Activated naive CD8-positive, alpha-beta T cell treated with anti-CD3 and anti-CD28 coated beads, Interleukin-2, amount 10 ng/mL, durations not matched to agents 7 days and 5 days (primary cell): ENCODE data around the gene ABCD3. TPM values are rescaled to one million over a fixed set of nuclear protein-coding genes. Genes with fewer than 3 reads are reported as not detected.

Experiments used
- ATAC-seq: fragments of 150-1000 bp; cut with Tn5 transposase; one replicate; pipeline ENCODE4 v1.10.0; 2021; ENCODE audit warnings: low read depth, moderate library complexity
- POLR2A ChIA-PET: fragments of 350-600 bp; sonication (Branson Sonifier 250); formaldehyde crosslinking; loops from one replicate; lab custom pipeline; 2021; ENCODE audit warnings: antibody characterized with exemption; lab: Charles Lee
- DNase-seq: peaks from one replicate; pipeline ENCODE4 v3.0.0; 2021
- H3K27ac Mint-ChIP-seq: one replicate; pipeline ENCODE4 v1.8.0; 2022; ENCODE audit warnings: mild to moderate bottlenecking, mixed read lengths
- H3K27me3 Mint-ChIP-seq: one replicate; pipeline ENCODE4 v1.8.0; 2022; ENCODE audit warnings: mild to moderate bottlenecking, moderate library complexity, mixed read lengths
- H3K36me3 Mint-ChIP-seq: one replicate; pipeline ENCODE4 v1.8.0; 2021; ENCODE audit warnings: mild to moderate bottlenecking, mixed read lengths
- H3K4me1 Mint-ChIP-seq: one replicate; pipeline ENCODE4 v1.8.0; 2021; ENCODE audit warnings: mixed read lengths
- H3K4me3 Mint-ChIP-seq: one replicate; pipeline ENCODE4 v1.8.0; 2022; ENCODE audit warnings: mild to moderate bottlenecking, moderate library complexity, mixed read lengths
- H3K9me3 Mint-ChIP-seq: one replicate; pipeline ENCODE4 v1.8.0; 2021; ENCODE audit warnings: mixed read lengths
- total RNA-seq, 2 experiments: library from RNA; stranded (reverse); gene quantifications; one replicate each; pipeline ENCODE4 v1.2.3, GENCODE V29; 2021

The ABCD3 gene
- total RNA-seq, 2 experiments from 2014 or later = 22.6 to 26.0 TPM

- DNase-seq = no peak
- H3K27ac Mint-ChIP-seq = no peak overlapping the region
- POLR2A ChIA-PET = no interaction called here
- H3K4me1 Mint-ChIP-seq = no peaks in the 10 kb centered on the region
- no peak overlapping the region for H3K4me3 Mint-ChIP-seq
- no peak for ATAC-seq
- peaks cover 10% of the 10 kb centered on the region for H3K27me3 Mint-ChIP-seq
- H3K36me3 Mint-ChIP-seq = no peaks in the 10 kb centered on the region
- peaks cover 5% of the 10 kb centered on the region for H3K9me3 Mint-ChIP-seq
Observed at GRCh38 chr1:94395748-94396309, 22.4 kb upstream of the ABCD3 start.

- DNase-seq (no peak), ATAC-seq (no peak)
- H3K36me3 Mint-ChIP-seq = no peaks in the 10 kb centered on the region
- no peak overlapping the region for H3K4me3 Mint-ChIP-seq
- peaks cover 10% of the 10 kb centered on the region for H3K27me3 Mint-ChIP-seq
- H3K4me1 Mint-ChIP-seq = no peaks in the 10 kb centered on the region
- H3K27ac Mint-ChIP-seq = no peak overlapping the region
- POLR2A ChIA-PET = no interaction called here
- H3K9me3 Mint-ChIP-seq = peaks cover 2% of the 10 kb centered on the region
Observed at GRCh38 chr1:94396356-94397010, 21.7 kb upstream of the ABCD3 start.

- ATAC-seq = no peak
- H3K36me3 Mint-ChIP-seq = no peaks in the 10 kb centered on the region
- DNase-seq = no peak
- H3K9me3 Mint-ChIP-seq = no peaks in the 10 kb centered on the region
- H3K4me1 Mint-ChIP-seq = no peaks in the 10 kb centered on the region
- POLR2A ChIA-PET = no interaction called here
- peaks cover 14% of the 10 kb centered on the region for H3K27me3 Mint-ChIP-seq
- H3K27ac Mint-ChIP-seq = no peak overlapping the region
- no peak overlapping the region for H3K4me3 Mint-ChIP-seq
Observed at GRCh38 chr1:94398356-94398755, 19.8 kb upstream of the ABCD3 start.

- Mint-ChIP-seq H3K36me3 (no peaks in the 10 kb centered on the region), H3K27me3 (peaks cover 14% of the 10 kb centered on the region), H3K4me3 (no peak overlapping the region), H3K9me3 (no peaks in the 10 kb centered on the region), H3K27ac (no peak overlapping the region), H3K4me1 (no peaks in the 10 kb centered on the region)
- DNase-seq (no peak), ATAC-seq (no peak)
- POLR2A ChIA-PET = no interaction called here
Observed at GRCh38 chr1:94399453-94399852, 18.7 kb upstream of the ABCD3 start.

GRCh38 chr1:94401206-94401605 is 17.0 kb upstream of the ABCD3 start:
- H3K4me3 Mint-ChIP-seq = no peak overlapping the region
- no peaks in the 10 kb centered on the region for H3K9me3 Mint-ChIP-seq
- H3K27me3 Mint-ChIP-seq = peaks cover 14% of the 10 kb centered on the region
- no peaks in the 10 kb centered on the region for H3K4me1 Mint-ChIP-seq
- POLR2A ChIA-PET = no interaction called here
- no peaks in the 10 kb centered on the region for H3K36me3 Mint-ChIP-seq
- DNase-seq (no peak), ATAC-seq (no peak)
- no peak overlapping the region for H3K27ac Mint-ChIP-seq

- no peak for DNase-seq
- no peak for ATAC-seq
- Mint-ChIP-seq H3K27me3 (peaks cover 12% of the 10 kb centered on the region), H3K9me3 (no peaks in the 10 kb centered on the region), H3K27ac (no peak overlapping the region), H3K4me3 (no peak overlapping the region), H3K36me3 (no peaks in the 10 kb centered on the region), H3K4me1 (no peaks in the 10 kb centered on the region)
- POLR2A ChIA-PET = no interaction called here
Observed at GRCh38 chr1:94406446-94406845, 11.7 kb upstream of the ABCD3 start.

- Mint-ChIP-seq H3K4me1 (no peaks in the 10 kb centered on the region), H3K27me3 (peaks cover 13% of the 10 kb centered on the region), H3K9me3 (no peaks in the 10 kb centered on the region), H3K27ac (no peak overlapping the region), H3K36me3 (no peaks in the 10 kb centered on the region), H3K4me3 (no peak overlapping the region)
- no peak for DNase-seq
- POLR2A ChIA-PET = no interaction called here
- no peak for ATAC-seq
Observed at GRCh38 chr1:94408104-94408830, 9.9 kb upstream of the ABCD3 start.

GRCh38 chr1:94411237-94411636 is 7.0 kb upstream of the ABCD3 start:
- Mint-ChIP-seq H3K36me3 (no peaks in the 10 kb centered on the region), H3K4me3 (no peak overlapping the region), H3K9me3 (no peaks in the 10 kb centered on the region), H3K27ac (no peak overlapping the region), H3K27me3 (peaks cover 15% of the 10 kb centered on the region), H3K4me1 (no peaks in the 10 kb centered on the region)
- POLR2A ChIA-PET = no interaction called here
- DNase-seq (no peak), ATAC-seq (no peak)

GRCh38 chr1:94413311-94413710 is 4.9 kb upstream of the ABCD3 start:
- no peaks in the 10 kb centered on the region for H3K36me3 Mint-ChIP-seq
- H3K27me3 Mint-ChIP-seq = peaks cover 13% of the 10 kb centered on the region
- H3K9me3 Mint-ChIP-seq = no peaks in the 10 kb centered on the region
- DNase-seq (no peak), ATAC-seq (no peak)
- H3K4me1 Mint-ChIP-seq = no peaks in the 10 kb centered on the region
- POLR2A ChIA-PET = no interaction called here
- H3K27ac Mint-ChIP-seq = no peak overlapping the region
- H3K4me3 Mint-ChIP-seq = no peak overlapping the region

- H3K4me3 Mint-ChIP-seq = no peak overlapping the region
- no peak for DNase-seq
- H3K4me1 Mint-ChIP-seq = peaks cover 20% of the 10 kb centered on the region
- H3K27me3 Mint-ChIP-seq = peaks cover 3% of the 10 kb centered on the region
- ATAC-seq = no peak
- no peak overlapping the region for H3K27ac Mint-ChIP-seq
- no peaks in the 10 kb centered on the region for H3K9me3 Mint-ChIP-seq
- POLR2A ChIA-PET = interaction anchor here (0.6 kb wide), 1 partner anchor 569 kb away, joined by 4 read pairs; no protein-coding TSS in a partner anchor
- peaks cover 1% of the 10 kb centered on the region for H3K36me3 Mint-ChIP-seq
Observed at GRCh38 chr1:94416901-94417727, 1.1 kb upstream of the ABCD3 start.

- Mint-ChIP-seq H3K27me3 (peaks cover 3% of the 10 kb centered on the region), H3K36me3 (peaks cover 1% of the 10 kb centered on the region), H3K4me1 (peaks cover 20% of the 10 kb centered on the region), H3K4me3 (no peak overlapping the region), H3K27ac (no peak overlapping the region), H3K9me3 (no peaks in the 10 kb centered on the region)
- no peak for DNase-seq
- no peak for ATAC-seq
- POLR2A ChIA-PET = interaction anchor here (0.6 kb wide), 1 partner anchor 570 kb away, joined by 4 read pairs; no protein-coding TSS in a partner anchor
Observed at GRCh38 chr1:94417728-94417977, 536 bp upstream of the ABCD3 start.

- Mint-ChIP-seq H3K4me1 (peaks cover 20% of the 10 kb centered on the region), H3K27ac (peak overlapping the region; percentile 62), H3K27me3 (no peaks in the 10 kb centered on the region), H3K36me3 (peaks cover 1% of the 10 kb centered on the region), H3K9me3 (no peaks in the 10 kb centered on the region), H3K4me3 (peak overlapping the region; percentile 91)
- peak; percentile 2 for ATAC-seq
- POLR2A ChIA-PET = no interaction called here
- DNase-seq = no peak
Observed at GRCh38 chr1:94418664-94419655, 771 bp downstream of the ABCD3 start.
